ENCODE data around the gene ATP13A4. TPM values are rescaled to one million over a fixed set of nuclear protein-coding genes. Genes with fewer than 3 reads are reported as not detected.

ATP13A4 gene
- total RNA-seq, 1 donor from 2014 or later, result not detected

GRCh38 chr3:193451902-193452301 lies 102.8 kb downstream of the ATP13A4 start:
- no peak for DNase-seq (ENCODE audit: low spot score)

GRCh38 chr3:193446965-193447602 lies 107.6 kb downstream of the ATP13A4 start:
- Mint-ChIP-seq H3K36me3 (ENCODE audit: low read depth) (no peaks in the 10 kb centered on the region), H3K27me3 (ENCODE audit: low read depth) (peaks cover 7% of the 10 kb centered on the region), H3K4me3 (ENCODE audit: unreplicated experiment) (no peak overlapping the region), H3K9me3 (ENCODE audit: low read depth) (no peaks in the 10 kb centered on the region), H3K4me1 (ENCODE audit: low read depth) (no peaks in the 10 kb centered on the region), H3K27ac (ENCODE audit: unreplicated experiment) (no peak overlapping the region)
- TF ChIP-seq CTCF (IDR thresholded peaks at IDR 0.05), result no peak
- DNase-seq (ENCODE audit: low spot score), result no peak

More at GRCh38 chr3:193451902-193452301, 102.8 kb downstream of the ATP13A4 start:
- Mint-ChIP-seq H3K4me1 (ENCODE audit: low read depth) (no peaks in the 10 kb centered on the region), H3K27ac (ENCODE audit: unreplicated experiment) (no peak overlapping the region), H3K36me3 (ENCODE audit: low read depth) (no peaks in the 10 kb centered on the region), H3K9me3 (ENCODE audit: low read depth) (no peaks in the 10 kb centered on the region), H3K27me3 (ENCODE audit: low read depth) (peaks cover 12% of the 10 kb centered on the region), H3K4me3 (ENCODE audit: unreplicated experiment) (no peak overlapping the region)
- no peak for TF ChIP-seq CTCF (IDR thresholded peaks at IDR 0.05)

GRCh38 chr3:193439423-193439822 lies 115.3 kb downstream of the ATP13A4 start:
- H3K4me3 Mint-ChIP-seq (ENCODE audit: unreplicated experiment), result no peak overlapping the region

GRCh38 chr3:193418576-193419373 lies 135.9 kb downstream of the ATP13A4 start:
- no peaks in the 10 kb centered on the region for H3K4me1 Mint-ChIP-seq (ENCODE audit: low read depth)
- no peaks in the 10 kb centered on the region for H3K27me3 Mint-ChIP-seq (ENCODE audit: low read depth)
- DNase-seq (ENCODE audit: low spot score), result no peak
- H3K4me3 Mint-ChIP-seq (ENCODE audit: unreplicated experiment), result no peak overlapping the region
- peaks cover 58% of the 10 kb centered on the region for H3K9me3 Mint-ChIP-seq (ENCODE audit: low read depth)
- no peak for TF ChIP-seq CTCF (IDR thresholded peaks at IDR 0.05)
- H3K36me3 Mint-ChIP-seq (ENCODE audit: low read depth), result peaks cover 3% of the 10 kb centered on the region
- H3K27ac Mint-ChIP-seq (ENCODE audit: unreplicated experiment), result no peak overlapping the region

More at GRCh38 chr3:193439423-193439822, 115.3 kb downstream of the ATP13A4 start:
- DNase-seq (ENCODE audit: low spot score), result no peak
- no peak for TF ChIP-seq CTCF (IDR thresholded peaks at IDR 0.05)
- H3K36me3 Mint-ChIP-seq (ENCODE audit: low read depth), result no peaks in the 10 kb centered on the region
- no peaks in the 10 kb centered on the region for H3K4me1 Mint-ChIP-seq (ENCODE audit: low read depth)
- no peaks in the 10 kb centered on the region for H3K27me3 Mint-ChIP-seq (ENCODE audit: low read depth)
- H3K27ac Mint-ChIP-seq (ENCODE audit: unreplicated experiment), result no peak overlapping the region
- H3K9me3 Mint-ChIP-seq (ENCODE audit: low read depth), result no peaks in the 10 kb centered on the region

- Mint-ChIP-seq H3K36me3 (ENCODE audit: low read depth) (peaks cover 3% of the 10 kb centered on the region), H3K4me1 (ENCODE audit: low read depth) (no peaks in the 10 kb centered on the region), H3K9me3 (ENCODE audit: low read depth) (peaks cover 46% of the 10 kb centered on the region), H3K27me3 (ENCODE audit: low read depth) (no peaks in the 10 kb centered on the region), H3K4me3 (ENCODE audit: unreplicated experiment) (no peak overlapping the region), H3K27ac (ENCODE audit: unreplicated experiment) (no peak overlapping the region)
- DNase-seq (ENCODE audit: low spot score), result no peak
- no peak for TF ChIP-seq CTCF (IDR thresholded peaks at IDR 0.05)
Observed at GRCh38 chr3:193416629-193417028, 138.1 kb downstream of the ATP13A4 start.
